ENCODE measurements around the gene PHEX.

GRCh38 chrX:22024577-22024976 lies 7.5 kb upstream of the PHEX start:
- TF ChIP-seq CTCF (IDR thresholded peaks at IDR 0.05; ENCODE audit: low read length) (no peak), EZH2 (optimal IDR thresholded peaks at IDR 0.05; ENCODE audit: low read depth, low read length) (no peak)

All from MM.1S (cell line).